K562 (cell line): ENCODE results near the gene BAK1. TPM values are rescaled to one million over a fixed set of nuclear protein-coding genes. Genes with fewer than 3 reads are reported as not detected.
A peak's percentile ranks its signal among the peaks of the same experiment; 100 is the strongest.

Experiments
- ATAC-seq: fragments of 200-7000 bp; cut with Tn5 transposase; 3 replicates; pipeline ENCODE4 v1.9.1; 2020; ENCODE audit warnings: moderate library complexity
- BruUV-seq: library from RNA; stranded (reverse); fragments of 400-500 nt; replicated peaks from 2 replicates; lab custom pipeline; 2021; lab: Mats Ljungman, UMichigan
- CTCF ChIA-PET: fragments of 300-600 bp; formaldehyde crosslinking; extraction: SDS; loops from one replicate; lab custom pipeline; 2021; ENCODE audit warnings: low intra/inter-chr PET ratio; lab: Yijun Ruan, JAX
- POLR2A ChIA-PET: fragments of 300-600, 350-650 bp; sonication (Branson Sonifier 250); formaldehyde crosslinking; extraction: SDS; loops from one replicate; lab custom pipeline; 2021; ENCODE audit warnings: antibody characterized with exemption, inconsistent platforms; lab: Yijun Ruan, JAX
- DNase-seq, 4 experiments: peaks; one replicate each; pipeline versions ENCODE4 v3.0.0 to v3.0.0-alpha.2; 2011 to 2018; ENCODE audit warnings: low spot score in 3 of 4, mixed read lengths in 3 of 4; ENCODE audit errors: extremely low read depth in 1 of 4
- FAIRE-seq: peaks from 2 replicates; lab custom pipeline; 2011; peaks lifted over from hg19 to GRCh38; lab: Jason Lieb, UNC
- H2AFZ ChIP-seq: 2 replicates; pipeline ENCODE4 v1.6.0; 2011; ENCODE audit warnings: low read depth, low read length, control low read depth, inconsistent platforms
- H3K27ac ChIP-seq: fragments of 200-600 bp; 3 replicates; pipeline ENCODE4 v1.8.0; 2011; ENCODE audit warnings: low read depth, mild to moderate bottlenecking, control low read depth, inconsistent platforms, low read length, moderate library complexity, mixed read lengths; ENCODE audit errors: extremely low read depth
- H3K27me3 ChIP-seq, 2 experiments: fragments of 300-600 bp in 1 of 2; 2 replicates in 1 of 2; 3 replicates in 1 of 2; pipeline versions ENCODE4 v1.6.0 to v1.8.0; 2011; ENCODE audit warnings: inconsistent platforms in 2 of 2, low read length in 2 of 2, mild to moderate bottlenecking in 1 of 2, mixed read lengths in 1 of 2, moderate library complexity in 1 of 2; ENCODE audit not compliant: control insufficient read depth in 2 of 2, insufficient read depth in 2 of 2
- H3K36me3 ChIP-seq: fragments of 300-600 bp; 3 replicates; pipeline ENCODE4 v1.8.0; 2011; ENCODE audit warnings: mild to moderate bottlenecking, low read length, inconsistent platforms; ENCODE audit not compliant: control insufficient read depth, insufficient read depth
- H3K4me1 ChIP-seq, 2 experiments: fragments of 200-600 bp in 1 of 2; replicated peaks in 1 of 2; 2 replicates in 1 of 2; 3 replicates in 1 of 2; pipeline versions ENCODE4 v1.5.1 to v1.8.0; 2011; ENCODE audit warnings: inconsistent platforms in 2 of 2, low read length in 2 of 2, mild to moderate bottlenecking in 1 of 2, mixed read lengths in 1 of 2, moderate library complexity in 1 of 2; ENCODE audit not compliant: control insufficient read depth in 2 of 2, insufficient read depth in 2 of 2
- H3K4me2 ChIP-seq: 2 replicates; pipeline ENCODE4 v1.6.1; 2011; ENCODE audit warnings: low read length, control low read depth, inconsistent platforms, mixed read lengths; ENCODE audit not compliant: insufficient read depth
- H3K4me3 ChIP-seq: fragments of 200-600 bp; sonication (generic), shearing (Covaris generic); 2 replicates; pipeline ENCODE4 v1.5.1; 2016; ENCODE audit warnings: control low read depth, inconsistent platforms
- H3K79me2 ChIP-seq: fragments of 200-600 bp; 3 replicates; pipeline ENCODE4 v1.8.0; 2011; ENCODE audit warnings: low read length, inconsistent platforms; ENCODE audit not compliant: control insufficient read depth, insufficient read depth
- H3K9ac ChIP-seq, 2 experiments: 2 replicates each; pipeline versions ENCODE4 v1.6.0 to v1.6.1; 2011; ENCODE audit warnings: low read depth in 2 of 2, low read length in 2 of 2, control low read depth in 1 of 2, inconsistent platforms in 1 of 2, mild to moderate bottlenecking in 1 of 2, mixed read lengths in 1 of 2; ENCODE audit not compliant: insufficient read depth in 1 of 2
- H3K9me1 ChIP-seq: one replicate; pipeline ENCODE4 v1.6.0; 2011; ENCODE audit warnings: inconsistent platforms, mild to moderate bottlenecking, low read length, moderate library complexity; ENCODE audit not compliant: control insufficient read depth, insufficient read depth
- H3K9me3 ChIP-seq: replicated peaks from 2 replicates; pipeline ENCODE4 v1.5.1; 2011; ENCODE audit warnings: low read depth, low read length, inconsistent platforms; ENCODE audit not compliant: control insufficient read depth, insufficient read depth
- H4K20me1 ChIP-seq: replicated peaks from 2 replicates; pipeline ENCODE4 v1.6.1; 2011; ENCODE audit warnings: low read length, inconsistent platforms, mixed read lengths; ENCODE audit not compliant: control insufficient read depth, insufficient read depth
- CEBPB ChIP-seq: fragments of 450-650 bp; IDR thresholded peaks from 2 replicates; pipeline ENCODE4 v1.6.1; 2016; ENCODE audit warnings: missing genetic modification characterization, missing compliant biosample characterization
- CREBBP ChIP-seq: IDR thresholded peaks from one replicate; pipeline ENCODE4 v1.6.1; 2012; ENCODE audit warnings: low read depth, mild to moderate bottlenecking, control low read depth, inconsistent platforms, low read length
- RCOR1 ChIP-seq, 2 experiments: IDR thresholded peaks; 2 replicates each; pipeline ENCODE4 v1.6.1; 2012; ENCODE audit warnings: low read depth in 2 of 2, low read length in 2 of 2, borderline replicate concordance in 1 of 2, improper control_type of control experiment in 1 of 2
- YY1 ChIP-seq, 3 experiments: IDR thresholded peaks; 2 replicates each; pipeline ENCODE4 v1.6.1; 2011; ENCODE audit warnings: low read length in 2 of 3, mild to moderate bottlenecking in 2 of 3, moderate library complexity in 2 of 3, borderline replicate concordance in 1 of 3, control low read depth in 1 of 3, low read depth in 1 of 3; ENCODE audit not compliant: insufficient read depth in 3 of 3, insufficient replicate concordance in 2 of 3, control insufficient read depth in 1 of 3, insufficient read length in 1 of 3; ENCODE audit errors: extremely low read depth in 1 of 3
- ZNF77 ChIP-seq: fragments of 250-450 bp; sonication (Bioruptor Pico); IDR thresholded peaks from 2 replicates; pipeline ENCODE4 v1.5.0; 2020
- WGBS: fragments of 100-300 bp; shearing (Covaris generic); methylation state at CpG from one replicate; pipeline ENCODE4 v1.1.6; 2016; ENCODE audit warnings: low coverage, mixed read lengths; ENCODE audit not compliant: insufficient coverage; ENCODE audit errors: missing lambda C conversion rate; 5-methylcytosine and 5-hydroxymethylcytosine counted together
- in situ Hi-C: fragments of 300-500 bp; cut with MboI; formaldehyde crosslinking; loops from 4 replicates; pipeline ENCODE4 v1.15.0; 2018; ENCODE audit warnings: inconsistent platforms, mixed read lengths
- intact Hi-C: fragments of 100-400 bp; cut with micrococcal nuclease; formaldehyde crosslinking; loops from 2 replicates; pipeline ENCODE4 v1.14.2; 2022
- polyA plus RNA-seq, 8 experiments: library from polyadenylated mRNA; depleted of rRNA in 4 of 8; stranded (reverse) in 5 of 8; unstranded in 3 of 8; fragments of >200 nt; fragmentation: Nextera tagmentation in 2 of 8; fragmentation: Illumina TruSeq in 1 of 8; extraction: Ambion mirVana in 2 of 8; extraction: Trizol in 1 of 8; gene quantifications; 2 replicates each; pipeline versions ENCODE4 v1.2.1 to v1.2.3, GENCODE V29; 2011 to 2014; ENCODE audit warnings: inconsistent platforms in 1 of 8, missing spikeins in 1 of 8
- total RNA-seq, 7 experiments: library from RNA; depleted of rRNA in 6 of 7; stranded (reverse); fragments of >200 nt in 6 of 7; fragmentation: Illumina TruSeq in 2 of 7; extraction: Trizol in 2 of 7; gene quantifications; 2 replicates each; pipeline versions ENCODE4 v1.2.1 to v1.2.3, GENCODE V29; 2011 to 2021; ENCODE audit warnings: low replicate concordance in 1 of 7
- TF ChIP-seq, protein P1 (sequence below): IDR thresholded peaks from 2 replicates; pipeline ENCODE4 v1.6.1; 2011; ENCODE audit warnings: borderline replicate concordance, low read depth, mild to moderate bottlenecking, moderate library complexity, low read length; ENCODE audit not compliant: insufficient read depth, poor library complexity, severe bottlenecking

Gene BAK1
- total and polyA plus RNA-seq, 9 of the 15 experiments (the other 6 are each of a cell fraction or from before 2014, with no cell fraction given), result 5.4 to 30.7 (median 18.9) TPM

DNA sequence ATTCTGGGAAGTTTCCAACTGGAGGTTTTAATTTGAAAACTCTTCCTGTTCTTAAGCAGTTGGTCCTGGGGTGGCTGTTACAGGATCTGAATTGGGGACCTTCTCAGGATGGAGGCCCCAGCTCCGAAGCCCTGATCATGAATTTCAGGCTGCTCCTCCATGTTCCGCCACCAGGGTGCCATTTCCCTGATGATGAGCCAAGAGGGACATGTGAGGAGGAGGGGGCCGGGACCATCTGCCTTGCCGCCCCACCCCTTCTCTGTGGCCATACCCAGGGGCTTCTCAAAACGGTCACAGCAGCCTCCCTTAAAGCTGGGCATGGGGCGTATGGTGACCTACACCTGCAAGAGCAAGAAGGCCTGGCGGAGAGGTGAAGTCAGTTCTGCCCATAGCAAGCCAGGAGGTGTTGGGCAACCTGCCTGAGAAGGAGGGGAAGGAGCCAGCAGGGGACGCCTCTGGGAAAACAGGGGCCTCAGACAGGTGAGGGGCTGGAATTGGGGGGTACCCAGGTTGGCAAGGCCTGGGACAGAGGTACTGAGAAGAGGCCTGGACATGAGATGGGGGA, 3.6 kb upstream of the BAK1 start (continued):
- TF ChIP-seq CEBPB (peak; percentile 85), RCOR1 (IDR thresholded peaks at IDR 0.05; ENCODE audit: borderline replicate concordance in 1 of 2, low read depth in 2 of 2, low read length in 2 of 2) (peak in 1 of 2 experiments; percentile 10; a peak in 1 of 4 replicates), YY1 (IDR thresholded peaks at IDR 0.05; ENCODE audit: borderline replicate concordance in 1 of 3, control insufficient read depth in 1 of 3, extremely low read depth in 1 of 3, insufficient read depth in 3 of 3, insufficient read length in 1 of 3, insufficient replicate concordance in 2 of 3, low read depth in 1 of 3, low read length in 2 of 3) (peak in 1 of 3 experiments; percentile 47), CREBBP (no peak)
- TF ChIP-seq, protein P1, sequence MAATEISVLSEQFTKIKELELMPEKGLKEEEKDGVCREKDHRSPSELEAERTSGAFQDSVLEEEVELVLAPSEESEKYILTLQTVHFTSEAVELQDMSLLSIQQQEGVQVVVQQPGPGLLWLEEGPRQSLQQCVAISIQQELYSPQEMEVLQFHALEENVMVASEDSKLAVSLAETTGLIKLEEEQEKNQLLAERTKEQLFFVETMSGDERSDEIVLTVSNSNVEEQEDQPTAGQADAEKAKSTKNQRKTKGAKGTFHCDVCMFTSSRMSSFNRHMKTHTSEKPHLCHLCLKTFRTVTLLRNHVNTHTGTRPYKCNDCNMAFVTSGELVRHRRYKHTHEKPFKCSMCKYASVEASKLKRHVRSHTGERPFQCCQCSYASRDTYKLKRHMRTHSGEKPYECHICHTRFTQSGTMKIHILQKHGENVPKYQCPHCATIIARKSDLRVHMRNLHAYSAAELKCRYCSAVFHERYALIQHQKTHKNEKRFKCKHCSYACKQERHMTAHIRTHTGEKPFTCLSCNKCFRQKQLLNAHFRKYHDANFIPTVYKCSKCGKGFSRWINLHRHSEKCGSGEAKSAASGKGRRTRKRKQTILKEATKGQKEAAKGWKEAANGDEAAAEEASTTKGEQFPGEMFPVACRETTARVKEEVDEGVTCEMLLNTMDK, result peak; percentile 49

DNA sequence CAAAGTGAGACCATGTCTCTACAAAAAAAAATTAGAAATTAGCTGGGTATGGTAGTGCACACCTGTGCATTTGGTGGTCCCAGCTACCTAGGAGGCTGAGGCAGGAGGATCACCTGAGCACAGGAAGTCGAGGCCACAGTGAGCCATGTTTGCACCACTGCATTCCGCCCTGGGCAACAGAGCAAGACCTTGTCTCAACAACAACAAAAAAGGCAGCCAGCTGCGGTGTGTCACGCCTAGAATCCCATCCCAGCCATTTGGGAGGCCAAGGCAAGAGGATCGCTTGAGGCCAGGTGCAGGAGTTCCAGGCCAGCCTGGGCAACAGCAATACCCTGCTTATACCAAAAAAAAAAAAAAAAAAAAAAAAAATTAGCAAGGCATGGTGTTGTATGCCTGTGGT, 1.1 kb upstream of the BAK1 start:
- Histone ChIP-seq H3K4me3 (no peak overlapping the region), H3K27me3 (no peaks in the 10 kb centered on the region), H3K9me1 (peaks cover 3% of the 10 kb centered on the region), H3K9ac (peak overlapping the region in 1 of 2 experiments; percentile 39; a peak in 1 of 4 replicates), H3K79me2 (peaks cover 28% of the 10 kb centered on the region), H3K36me3 (peaks cover 21% of the 10 kb centered on the region; the same call in 2 of the 3 replicates), H4K20me1 (no peaks in the 10 kb centered on the region; the same call in 1 of the 2 replicates), H3K9me3 (no peaks in the 10 kb centered on the region), H3K4me2 (no peak overlapping the region), H3K27ac (no peak overlapping the region), H3K4me1 (peaks cover 13 to 40% of the 10 kb centered on the region in 2 experiments; a peak in 4 of 5 replicates), H2AFZ (peak overlapping the region; percentile 97)
- ChIA-PET CTCF (no interaction called here), POLR2A (interaction anchor here (0.6 to 1.8 kb wide), 4 partner anchors 10 to 130 kb away, joined by 3 to 9 read pairs (median 4); partner anchors contain the start of gene UQCC2)
- TF ChIP-seq ZNF77 (CRISPR knock-in tag), result no peak
- ATAC-seq (no peak), FAIRE-seq (no peak), DNase-seq (no peak)
- 82% methylated on average over 5 of the region's 5 CpGs for WGBS
- in situ Hi-C loops, result loop anchor here (10.0 kb wide), 1 partner anchor 424 kb away; no protein-coding TSS in a partner anchor
- intact Hi-C loops, result loop anchor here (5.0 kb wide), 2 partner anchors 69 to 154 kb away; no protein-coding TSS in a partner anchor
- BruUV-seq, result no TSS peak
